CD4-positive, alpha-beta T cell treated with Interleukin-1 beta for 1 hour (primary cell): ENCODE data around the gene M1AP.
"Not testable (repeated sequence)": the region's sequence is repeated elsewhere in the genome, so short reads cannot be mapped to it uniquely, and the experiment has no call there.

Experiments used
- DNase-seq, 2 donors: peaks; one replicate each; pipeline ENCODE4 v3.0.0-alpha.2; 2020 to 2022

The M1AP gene

DNA sequence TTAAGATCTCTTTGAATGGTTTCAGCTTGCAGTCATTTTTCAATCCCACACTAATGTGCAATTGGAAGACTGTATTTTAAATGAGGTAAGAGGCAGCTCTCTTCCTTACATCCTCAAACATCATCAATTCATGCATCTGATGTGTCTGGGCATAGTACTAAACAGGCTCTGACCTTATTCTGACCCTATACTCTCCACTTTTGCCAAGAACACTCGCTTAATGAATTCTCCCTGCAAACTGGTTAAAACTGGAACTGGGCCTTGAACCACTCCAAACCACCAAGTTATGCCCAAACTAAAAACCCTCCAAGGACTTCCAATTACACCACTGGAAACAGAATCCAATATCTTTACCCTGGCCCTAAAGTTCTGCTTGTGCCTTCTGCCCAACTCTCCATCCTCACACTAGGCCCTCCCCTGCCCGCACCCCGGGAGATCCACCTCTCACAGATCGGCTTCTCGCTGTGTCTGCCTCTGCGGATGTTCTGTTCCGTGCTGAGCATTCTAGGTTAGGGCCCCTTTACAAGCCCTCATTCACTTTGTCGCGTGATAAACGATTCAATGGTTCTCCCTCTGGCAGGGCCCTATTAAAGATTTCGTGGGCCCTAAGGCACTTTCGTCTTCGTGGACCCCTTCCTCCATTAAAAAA lies 1.2 kb downstream of the M1AP start:
- no peak for DNase-seq

DNA sequence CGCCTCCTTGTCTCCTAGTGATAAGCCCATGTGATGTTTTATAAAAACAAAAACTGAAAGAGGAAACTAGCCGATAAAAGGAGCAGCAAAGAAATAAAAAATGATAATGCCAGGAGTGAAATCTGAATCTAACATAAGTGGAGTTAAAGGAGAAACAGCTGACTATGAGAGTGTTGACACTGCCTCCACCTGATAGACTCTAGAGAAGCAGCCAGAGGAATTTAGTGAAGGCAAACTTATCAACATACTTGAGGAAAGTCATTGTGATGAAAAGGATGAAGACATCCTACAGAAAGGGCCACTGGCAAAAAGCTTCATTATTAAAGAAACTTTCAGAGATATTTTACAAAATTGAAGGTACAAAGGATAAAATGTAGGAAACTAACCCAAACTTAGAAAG lies 1.9 kb downstream of the M1AP start:
- no peak for DNase-seq

DNA sequence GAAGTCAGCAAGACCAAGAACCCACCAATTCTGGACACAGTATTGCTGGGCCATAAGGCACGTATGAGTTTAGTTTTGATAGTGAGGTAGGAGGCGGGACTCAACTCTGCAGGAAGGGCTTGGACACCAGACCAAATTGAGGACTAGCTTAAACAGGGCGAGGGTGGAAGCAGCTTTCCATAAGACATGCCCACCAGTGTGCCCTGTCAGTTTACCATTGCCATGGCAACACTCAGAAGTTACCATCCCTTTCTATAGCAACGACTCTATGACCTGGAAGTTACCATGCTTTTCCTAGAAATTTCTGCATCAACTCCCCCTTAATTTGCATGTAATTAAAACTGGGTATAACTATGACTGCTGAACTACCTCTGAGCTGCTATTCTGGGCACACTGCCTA lies 2.8 kb downstream of the M1AP start:
- DNase-seq, result no peak

DNA sequence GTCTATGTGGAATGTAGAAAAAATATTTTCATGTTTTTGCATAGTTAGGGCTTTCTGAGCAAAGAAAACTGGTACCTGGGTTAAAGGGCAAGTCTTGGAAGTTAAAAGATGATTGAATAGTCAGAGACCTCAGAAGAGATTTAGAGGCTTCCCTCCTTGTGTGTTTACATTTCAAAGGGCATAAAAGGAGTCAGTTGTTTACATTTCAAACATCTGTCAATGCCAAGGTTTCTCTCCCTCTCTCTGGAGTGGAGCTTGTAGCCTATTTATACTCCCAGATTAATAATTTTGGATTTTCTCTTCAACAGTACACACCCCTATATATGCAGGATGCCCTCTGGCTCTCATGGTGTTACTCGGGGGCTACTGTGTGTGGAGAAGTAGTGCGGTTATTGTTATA lies 8.6 kb downstream of the M1AP start:
- DNase-seq, result no peak

DNA sequence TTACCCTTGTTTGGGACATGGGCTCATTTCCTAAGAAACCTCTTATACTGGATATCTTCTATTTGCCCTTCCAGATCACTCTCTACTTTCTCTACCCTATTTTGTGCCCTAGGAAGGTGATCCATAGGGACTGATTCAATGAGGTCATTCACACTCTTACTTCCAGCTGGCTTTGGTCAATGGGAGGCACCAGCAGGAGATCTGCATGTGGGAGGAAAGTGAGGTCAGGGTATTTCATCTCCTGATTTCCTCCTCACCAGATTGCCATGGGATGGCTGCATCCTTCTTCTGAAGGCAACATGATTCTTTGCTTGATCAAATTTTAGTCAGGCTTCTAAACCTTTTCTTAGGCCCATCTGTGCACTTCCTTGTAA lies 15.2 kb downstream of the M1AP start:
- no peak for DNase-seq

DNA sequence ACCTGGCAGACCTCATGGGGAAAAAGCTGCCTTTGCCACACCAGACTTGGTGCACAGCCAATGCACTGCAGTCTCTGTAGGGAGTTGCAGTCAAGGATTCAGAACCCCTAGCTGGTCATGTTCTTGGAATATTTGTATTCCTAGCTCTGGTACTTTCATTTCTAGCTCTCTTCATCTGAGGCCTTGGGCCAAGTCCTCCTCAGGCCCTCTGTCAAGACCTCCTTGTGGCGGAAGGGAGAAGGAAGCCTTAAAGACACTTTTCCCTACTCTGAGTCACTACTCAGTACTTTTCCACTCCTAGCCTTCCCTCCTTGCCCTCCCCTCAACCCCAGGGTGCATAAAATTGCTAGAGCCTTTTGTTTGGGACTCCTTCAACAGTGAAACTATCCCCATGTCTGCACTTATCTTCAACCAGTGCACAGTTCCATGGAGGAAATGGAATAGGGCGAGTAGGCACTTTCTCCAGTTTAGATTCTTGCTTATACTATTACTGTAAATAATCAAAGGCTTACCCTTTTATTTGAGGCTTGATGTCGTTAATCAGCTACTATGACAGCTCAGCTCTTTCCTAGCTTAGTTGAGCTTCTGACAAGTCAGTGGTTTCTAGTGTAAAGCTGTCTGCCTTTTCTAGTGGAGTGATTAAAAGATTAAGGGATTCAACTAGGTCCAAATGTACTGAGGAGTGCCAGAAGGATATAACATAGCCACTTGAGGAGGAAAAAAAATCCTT lies 15.8 kb downstream of the M1AP start:
- DNase-seq, result no peak

DNA sequence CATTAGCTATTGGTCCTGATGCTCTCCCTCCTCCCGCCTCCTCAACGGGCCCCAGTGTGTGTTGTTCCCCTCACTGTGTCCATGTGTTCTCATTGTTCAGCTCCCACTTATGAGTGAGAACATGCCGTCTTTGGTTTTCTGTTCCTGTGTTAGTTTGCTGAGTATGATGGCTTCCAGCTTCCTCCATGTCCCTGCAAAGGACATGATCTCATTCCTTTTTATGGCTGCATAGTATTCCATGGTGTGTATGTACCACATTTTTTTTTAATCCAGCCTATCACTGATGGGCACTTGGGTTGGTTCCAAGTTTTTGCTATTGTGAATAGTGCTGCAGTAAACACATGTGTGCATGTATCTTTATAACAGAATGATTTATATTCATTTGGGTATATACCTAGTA lies 17.7 kb downstream of the M1AP start:
- DNase-seq, result not testable (repeated sequence)

DNA sequence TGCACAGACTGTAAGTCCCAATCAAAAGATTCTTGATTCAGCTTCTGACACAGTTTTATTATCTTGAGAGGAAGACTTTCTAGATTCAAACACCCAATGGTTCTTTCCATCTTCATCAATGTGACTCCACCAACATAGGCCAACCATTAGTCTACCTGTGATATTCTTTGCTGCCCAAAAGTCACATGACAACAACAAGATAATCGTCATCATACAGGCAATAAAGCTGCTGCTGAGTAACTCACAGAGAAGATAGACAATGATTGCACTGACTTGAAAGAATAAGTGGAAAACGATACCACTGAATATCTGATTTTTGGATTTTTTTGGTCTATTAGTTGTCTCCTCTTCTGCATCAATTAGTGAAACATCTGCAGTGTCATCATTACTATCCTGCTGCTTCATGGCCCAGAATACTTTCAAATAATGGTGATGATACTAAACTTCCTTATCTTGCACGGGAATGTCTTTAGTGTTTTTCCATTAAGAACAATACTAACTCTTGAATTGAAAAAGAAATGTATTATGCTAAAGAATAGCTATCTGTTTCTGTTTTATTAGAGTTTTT lies 19.5 kb downstream of the M1AP start:
- no peak for DNase-seq

DNA sequence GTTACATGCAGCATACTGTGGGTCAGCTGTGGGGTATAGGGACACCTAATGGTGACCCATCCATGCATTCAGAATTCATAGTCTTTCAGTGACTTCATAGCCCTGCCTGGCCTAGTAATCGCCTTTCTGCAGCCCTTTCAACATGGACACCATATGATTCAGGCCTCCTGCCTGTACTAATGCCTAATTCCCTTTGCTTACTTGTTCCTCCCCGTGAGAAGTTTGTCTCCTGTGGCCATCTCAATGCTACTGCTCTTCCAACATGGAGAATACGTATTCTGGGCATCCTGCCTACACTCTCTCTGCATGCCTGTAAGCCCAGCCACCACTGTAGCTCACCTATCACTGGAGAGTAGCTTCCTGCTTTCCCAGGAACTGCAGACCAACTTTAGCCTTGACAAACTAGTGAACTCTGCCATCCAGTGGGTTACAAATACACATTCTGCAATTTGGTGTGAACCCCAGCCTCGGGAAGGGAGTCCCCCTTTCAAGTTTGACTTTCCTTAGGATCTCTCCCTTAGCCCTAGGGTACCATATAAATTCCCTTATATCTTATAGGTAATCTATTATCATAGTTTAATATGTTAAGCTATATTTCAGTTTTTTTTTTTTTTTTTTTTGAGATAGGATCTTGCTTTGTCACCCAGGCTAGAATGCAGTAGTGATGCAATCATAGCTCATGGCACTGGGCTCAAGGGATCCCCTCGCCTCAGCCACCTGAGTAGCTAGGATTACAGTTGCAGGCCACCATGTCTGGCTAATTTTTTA lies 22.3 kb downstream of the M1AP start:
- DNase-seq, result no peak

DNA sequence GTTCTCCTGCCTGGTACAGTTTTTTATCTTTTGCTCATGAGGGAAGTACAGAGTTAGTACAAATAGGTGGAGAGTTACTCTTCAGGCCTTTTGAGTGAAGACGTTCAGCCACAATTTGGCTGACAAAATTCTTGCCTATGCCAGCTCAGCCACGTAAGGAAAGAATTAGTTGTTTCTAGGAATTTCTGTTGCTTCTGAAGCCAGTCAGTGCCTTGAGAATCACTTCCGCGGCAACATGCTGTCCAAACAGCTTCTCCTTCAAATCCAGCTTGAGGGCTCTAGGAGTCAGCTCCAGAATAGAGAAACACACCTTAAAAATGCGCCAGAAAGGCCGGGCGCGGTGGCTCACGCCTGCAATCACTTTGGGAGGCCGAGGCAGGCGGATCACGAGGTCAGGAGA lies 27.5 kb downstream of the M1AP start:
- no peak for DNase-seq

DNA sequence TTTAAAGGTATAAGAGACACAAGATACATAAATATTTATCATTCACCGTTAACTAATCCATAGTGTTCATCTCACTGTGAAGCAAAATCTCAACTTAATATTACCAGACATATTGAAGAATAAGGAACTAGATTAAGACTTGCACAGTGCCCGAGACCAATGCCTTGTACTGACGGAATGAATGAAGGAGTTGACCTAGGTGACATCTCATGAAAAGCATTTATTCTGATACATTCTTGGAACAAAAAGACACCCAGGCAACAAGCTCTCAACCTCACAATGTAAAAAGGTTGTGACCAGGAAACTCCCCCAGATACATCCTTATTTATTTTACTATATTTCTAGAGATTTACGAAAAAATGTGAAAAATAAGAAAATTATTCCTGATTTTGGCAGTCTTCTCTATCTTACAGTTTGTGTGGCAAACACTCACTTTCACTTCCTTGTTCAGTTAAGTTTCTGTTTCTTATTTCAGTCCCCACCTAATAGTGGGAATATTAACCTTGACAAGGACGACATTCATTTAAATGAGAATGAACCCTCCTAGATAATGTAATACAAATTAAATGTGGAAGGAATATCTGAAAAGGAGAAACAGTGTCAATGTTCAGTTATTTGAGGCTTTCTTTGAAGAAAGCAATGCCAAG lies 28.4 kb downstream of the M1AP start:
- no peak for DNase-seq

DNA sequence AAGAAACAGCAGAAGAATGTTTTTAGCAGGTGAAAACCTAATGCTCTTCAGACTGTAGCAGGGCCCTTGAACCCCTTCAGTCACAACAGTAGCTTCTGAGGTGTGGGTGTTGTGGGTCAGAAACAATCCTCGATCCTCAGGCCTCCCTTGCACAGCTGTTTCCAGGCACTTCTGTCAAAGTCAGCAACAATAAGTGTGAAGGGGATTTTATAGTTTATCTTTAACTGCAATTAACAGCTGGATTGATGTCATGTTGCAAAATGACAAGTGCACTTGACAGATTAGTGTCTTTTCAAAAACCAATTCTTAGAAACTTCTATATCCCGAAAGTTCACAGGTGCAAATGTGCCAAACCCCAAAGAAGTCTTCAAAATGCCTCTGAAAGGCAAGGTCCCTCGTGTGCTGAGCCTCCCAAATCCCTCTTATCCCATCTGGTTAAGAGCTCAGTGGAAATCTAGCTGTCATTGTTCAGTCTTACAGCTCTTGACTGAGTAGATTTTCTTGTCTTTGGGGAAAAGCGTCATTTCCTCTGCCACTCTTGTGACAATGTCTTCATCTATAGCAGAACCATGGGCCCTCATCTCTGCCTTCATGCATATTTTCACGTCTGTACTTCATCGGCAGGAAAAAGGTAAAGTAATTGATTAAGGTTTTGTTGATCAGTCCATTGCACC lies 29.6 kb downstream of the M1AP start:
- DNase-seq, result no peak

DNA sequence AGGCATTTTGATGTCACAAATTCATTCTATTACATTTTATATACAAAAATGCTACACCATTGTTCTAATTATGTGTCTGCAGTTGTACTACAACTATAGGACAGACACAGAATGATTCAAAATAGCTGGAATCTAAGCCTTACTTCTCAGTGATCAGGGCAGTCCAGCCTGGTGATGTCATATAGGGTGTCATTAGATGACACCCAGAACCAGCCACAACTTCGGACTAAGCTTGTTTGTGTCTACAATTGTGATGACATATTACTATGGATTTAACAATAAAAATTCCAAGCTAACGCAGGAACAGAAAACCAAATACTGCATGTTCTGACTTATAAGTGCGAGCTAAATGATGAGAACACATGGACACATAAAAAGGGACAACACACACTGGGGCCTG lies 31.0 kb downstream of the M1AP start:
- no peak for DNase-seq

DNA sequence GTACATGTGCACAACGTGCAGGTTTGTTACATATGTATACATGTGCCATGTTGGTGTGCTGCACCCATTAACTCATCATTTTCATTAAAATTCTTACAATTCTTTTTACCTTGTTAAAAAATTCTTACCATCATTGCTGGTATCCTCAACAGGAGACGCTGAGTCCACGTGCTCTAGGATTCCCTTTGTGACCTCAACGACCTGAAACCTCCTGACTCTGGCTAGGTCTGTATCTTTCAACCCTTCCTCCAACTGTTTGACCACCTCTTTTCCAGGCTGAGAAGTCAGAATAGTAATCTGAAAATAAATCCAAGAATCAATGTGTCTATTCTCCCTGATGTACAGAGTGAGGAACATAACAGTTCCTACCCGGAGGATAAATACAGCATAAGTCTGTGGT lies 41.2 kb downstream of the M1AP start:
- no peak for DNase-seq

DNA sequence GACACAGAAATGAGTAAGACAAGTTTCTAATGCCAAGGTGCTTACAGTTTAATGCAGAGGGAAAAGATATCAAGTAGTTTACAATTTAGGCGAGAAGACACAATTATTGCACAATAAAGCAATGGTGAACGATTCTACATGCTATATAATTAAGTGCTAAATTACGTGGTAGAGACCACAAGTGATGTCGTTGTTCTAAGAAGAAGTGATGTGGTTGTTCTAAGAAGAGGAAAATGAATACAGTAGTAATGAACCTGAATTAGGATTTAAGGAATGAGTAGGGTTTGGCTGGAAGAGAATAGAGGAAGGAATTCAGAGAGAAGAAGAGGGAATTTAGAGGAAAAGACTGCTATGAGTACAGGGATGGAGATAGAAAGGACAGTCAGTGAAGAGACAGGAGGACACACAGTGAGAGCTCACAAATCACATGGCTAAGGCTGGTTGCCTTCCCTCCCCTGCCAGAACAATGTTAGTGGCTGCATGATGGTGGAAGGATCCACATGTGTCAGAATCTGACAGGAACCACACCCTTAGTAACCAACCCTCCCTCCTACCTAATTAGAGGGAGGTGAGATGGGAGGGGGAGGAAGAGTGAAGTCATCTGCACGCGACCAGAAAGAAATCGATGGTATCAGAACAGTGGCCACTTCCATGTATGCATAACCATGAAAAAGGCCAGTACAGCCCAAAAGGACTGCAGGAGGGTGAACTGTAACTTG lies 44.7 kb downstream of the M1AP start:
- no peak for DNase-seq

DNA sequence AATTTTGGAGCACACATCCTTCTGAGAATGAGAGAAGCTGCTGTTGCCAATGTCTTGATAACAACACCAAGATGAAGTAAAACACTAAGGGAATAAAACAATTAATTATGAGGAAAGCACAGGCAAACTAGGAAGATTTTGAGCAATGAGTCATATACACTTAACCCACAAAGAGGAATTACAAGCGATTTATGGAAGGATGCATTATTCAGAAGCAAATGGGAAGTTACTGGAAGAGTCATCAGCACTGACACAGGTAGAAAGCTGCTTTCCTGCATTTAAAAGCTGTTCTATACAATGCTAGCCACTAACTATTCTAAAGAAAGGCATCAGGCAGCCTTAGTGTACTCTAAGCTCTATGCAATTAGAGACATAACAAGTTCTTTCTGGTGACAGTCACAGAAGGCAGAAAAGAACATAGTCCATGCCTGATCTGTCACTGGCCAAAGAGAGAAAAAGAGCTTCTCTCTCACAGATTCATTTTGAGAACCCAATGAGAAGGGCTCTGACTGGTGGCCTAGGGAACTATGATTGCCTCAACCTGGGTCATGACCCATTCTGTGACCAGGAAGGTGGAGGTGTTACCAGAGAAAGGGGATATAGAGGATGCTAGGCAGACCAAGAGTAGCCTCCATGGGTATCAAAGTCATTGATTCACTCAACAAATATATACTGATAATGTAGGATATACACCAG lies 45.4 kb downstream of the M1AP start:
- no peak for DNase-seq

DNA sequence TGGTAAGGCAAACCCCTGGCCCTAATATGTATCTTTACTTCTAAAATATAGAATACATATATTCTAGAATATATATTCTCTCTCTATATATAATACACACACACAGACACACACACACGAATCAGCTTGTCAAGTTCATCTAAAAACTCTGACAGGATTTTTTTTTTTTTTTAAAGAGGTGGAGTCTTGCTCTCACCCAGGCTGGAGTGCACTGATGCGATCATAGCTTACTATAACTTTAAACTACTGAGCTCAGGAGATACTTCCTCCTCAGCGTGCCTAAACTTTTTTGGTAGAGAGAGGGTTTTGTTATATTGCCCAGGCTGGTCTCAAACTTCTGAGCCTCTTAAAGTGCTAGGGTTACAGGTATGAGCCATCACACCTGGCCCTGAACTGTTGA lies 48.5 kb downstream of the M1AP start:
- DNase-seq, result no peak

DNA sequence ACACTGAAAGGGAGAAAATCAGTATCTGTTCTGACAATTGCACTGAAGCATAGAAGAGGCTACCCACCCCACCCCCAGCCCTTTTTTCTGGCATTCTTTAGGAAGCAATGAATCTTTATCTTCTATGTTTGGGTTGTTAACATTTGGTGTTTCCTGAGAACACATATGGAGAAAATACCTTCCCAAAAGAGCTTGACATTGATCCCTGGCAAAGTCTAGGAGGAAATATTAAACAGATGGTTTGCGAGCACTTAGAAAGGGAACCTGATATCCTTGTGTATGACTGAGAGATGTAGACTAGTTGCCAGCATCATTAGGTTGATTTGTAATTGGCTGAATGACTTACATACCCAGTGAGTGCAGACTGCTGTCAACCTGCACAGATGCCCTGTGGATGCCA lies 50.7 kb downstream of the M1AP start:
- no peak for DNase-seq

DNA sequence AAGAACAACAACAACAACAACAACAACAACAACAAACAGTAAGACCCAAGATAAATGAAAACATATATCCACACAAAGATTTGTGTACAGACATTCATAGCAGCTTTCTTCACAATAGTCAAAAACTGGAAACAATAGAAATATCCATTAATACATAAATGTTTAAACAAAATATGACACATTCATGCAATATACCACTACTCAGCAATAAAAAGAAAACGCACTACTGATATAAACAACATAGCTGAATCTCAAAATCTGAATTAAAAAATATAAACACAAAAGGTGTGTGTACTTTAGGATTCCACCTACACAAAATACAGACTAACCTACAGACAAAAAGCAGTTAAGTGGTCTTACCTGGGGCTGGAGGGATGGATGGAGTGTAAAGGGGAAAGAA lies 51.5 kb downstream of the M1AP start:
- DNase-seq, result no peak

DNA sequence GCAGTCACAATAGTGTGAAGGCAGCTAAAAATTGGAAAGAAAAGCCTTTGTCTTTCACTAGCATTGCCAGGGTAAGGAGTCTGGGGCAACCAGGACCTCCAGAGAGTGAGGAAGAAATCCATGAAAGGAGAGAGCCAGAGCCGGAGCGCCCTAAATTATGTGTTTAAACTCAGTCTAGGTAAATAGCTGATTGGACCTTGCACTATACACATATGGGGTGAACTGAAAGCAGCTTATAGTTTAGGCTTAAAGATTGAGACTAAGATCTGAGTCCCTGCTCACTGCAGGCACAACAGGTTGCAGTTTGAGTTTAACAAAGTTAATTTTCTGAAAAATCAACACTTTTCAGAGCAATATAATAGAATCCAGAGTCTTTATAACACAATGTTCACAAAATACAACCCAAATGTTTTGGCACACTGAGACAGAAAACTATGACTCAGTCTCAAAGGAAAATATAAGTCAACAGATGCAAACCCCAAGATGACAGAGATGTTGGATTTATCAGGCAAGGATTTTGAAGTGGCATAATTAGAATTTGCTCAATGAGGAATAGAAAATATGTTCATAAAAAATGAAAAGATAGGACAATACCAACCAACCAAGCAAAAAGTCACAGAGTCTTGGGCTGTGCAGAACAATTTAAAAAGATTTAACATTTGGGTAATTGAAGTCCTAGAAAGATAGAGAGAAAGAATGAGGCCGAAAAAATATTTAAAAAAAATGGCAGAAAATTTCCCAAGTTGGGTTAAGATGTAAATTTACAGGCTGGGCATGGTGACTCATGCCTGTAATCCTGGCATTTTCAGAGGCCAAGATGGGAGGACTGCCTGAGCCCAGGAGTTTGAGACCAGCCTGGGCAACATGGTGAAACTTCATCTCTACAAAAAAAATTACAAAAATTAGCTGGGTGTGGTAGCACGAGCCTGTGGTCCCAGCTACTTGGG lies 54.0 kb downstream of the M1AP start:
- no peak for DNase-seq
